Activated CD4-positive, alpha-beta memory T cell treated with anti-CD3 and anti-CD28 coated beads for 36 hours (primary cell): Measurements from ENCODE around the gene POLE4. TPM values are rescaled to one million over a fixed set of nuclear protein-coding genes. Genes with fewer than 3 reads are reported as not detected.

Experiments
- CTCF ChIA-PET: fragments of 350-600 bp; sonication (Branson Sonifier 250); formaldehyde crosslinking; loops from one replicate; lab custom pipeline; 2021; ENCODE audit warnings: antibody characterized with exemption, inconsistent platforms; lab: Charles Lee
- POLR2A ChIA-PET: fragments of 350-600 bp; sonication (Branson Sonifier 250); formaldehyde crosslinking; loops from one replicate; lab custom pipeline; 2021; ENCODE audit warnings: antibody characterized with exemption; lab: Charles Lee
- DNase-seq: peaks from one replicate; pipeline ENCODE4 v3.0.0-alpha.2; 2020
- H3K27ac Mint-ChIP-seq: one replicate; pipeline ENCODE4 v1.8.0; 2021; ENCODE audit warnings: mixed read lengths
- H3K27me3 Mint-ChIP-seq: one replicate; pipeline ENCODE4 v1.8.0; 2021; ENCODE audit warnings: mixed read lengths
- H3K36me3 Mint-ChIP-seq: one replicate; pipeline ENCODE4 v1.8.0; 2021; ENCODE audit warnings: mixed read lengths
- H3K4me1 Mint-ChIP-seq: one replicate; pipeline ENCODE4 v1.8.0; 2021; ENCODE audit warnings: low read depth, mixed read lengths
- H3K4me3 Mint-ChIP-seq: one replicate; pipeline ENCODE4 v1.8.0; 2021; ENCODE audit warnings: mild to moderate bottlenecking, mixed read lengths
- H3K9me3 Mint-ChIP-seq: one replicate; pipeline ENCODE4 v1.8.0; 2021; ENCODE audit warnings: mixed read lengths
- intact Hi-C: fragments of 100-400 bp; cut with micrococcal nuclease; formaldehyde crosslinking; loops from one replicate; pipeline ENCODE4 v1.15.1; 2023
- total RNA-seq, 2 experiments: library from RNA; stranded (reverse); gene quantifications; one replicate each; pipeline ENCODE4 v1.2.3, GENCODE V29; 2021

Gene POLE4, protein sequence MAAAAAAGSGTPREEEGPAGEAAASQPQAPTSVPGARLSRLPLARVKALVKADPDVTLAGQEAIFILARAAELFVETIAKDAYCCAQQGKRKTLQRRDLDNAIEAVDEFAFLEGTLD
- 10 to 100 TPM; 54.6 to 58.0 TPM for total RNA-seq

DNA sequence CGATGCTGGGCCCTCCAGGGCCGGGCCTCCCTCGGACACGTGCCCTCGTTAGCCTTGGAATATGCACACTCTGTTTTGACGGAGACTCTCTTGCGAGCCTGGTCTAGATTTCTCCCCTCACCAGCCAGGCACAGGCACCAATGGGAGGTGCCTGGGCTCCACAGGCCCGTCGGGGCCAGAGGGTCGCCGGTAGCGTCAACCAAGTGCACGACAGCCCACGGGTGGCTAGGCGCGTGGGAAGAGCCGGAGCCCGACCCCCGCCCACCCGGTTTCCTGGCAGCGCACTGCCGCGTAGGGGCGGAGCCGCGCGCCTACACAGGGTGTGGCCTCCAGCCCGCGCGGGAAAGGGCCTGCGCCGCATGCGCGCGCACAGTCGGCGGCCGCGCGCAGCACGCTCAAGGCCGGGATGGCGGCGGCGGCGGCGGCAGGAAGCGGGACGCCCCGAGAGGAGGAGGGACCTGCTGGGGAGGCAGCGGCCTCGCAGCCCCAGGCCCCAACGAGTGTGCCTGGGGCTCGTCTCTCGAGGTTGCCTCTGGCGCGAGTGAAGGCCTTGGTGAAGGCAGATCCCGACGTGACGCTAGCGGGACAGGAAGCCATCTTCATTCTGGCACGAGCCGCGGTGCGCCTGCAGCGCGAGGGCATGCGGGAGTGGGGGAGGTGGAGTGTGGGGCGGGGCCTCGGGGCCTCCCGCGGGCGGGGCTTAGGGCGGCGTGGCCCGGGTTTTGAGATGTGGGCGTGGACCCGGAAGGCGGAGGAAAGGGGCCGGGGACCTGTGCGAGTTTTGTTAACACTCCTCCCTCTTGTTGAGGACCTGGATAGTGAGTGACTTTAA lies at the start of gene POLE4:
TSS of gene POLE4 (plus strand) at position 370 of the 832 bp plus-strand sequence. CDS start at position 407, 37 bp downstream.
- Mint-ChIP-seq H3K9me3 (no peaks in the 10 kb centered on the region), H3K36me3 (peaks cover 35% of the 10 kb centered on the region), H3K27me3 (no peaks in the 10 kb centered on the region), H3K4me3 (peak within 1 kb of the TSS; percentile 79), H3K4me1 (peaks cover 64% of the 10 kb centered on the region), H3K27ac (peak within 1 kb of the TSS; percentile 87)
- intact Hi-C loops, result loop anchor here (2.0 to 10.0 kb wide), 3 partner anchors 124 to 752 kb away; partner anchors contain the start of genes GCFC2, HK2 and MRPL19
- peak; percentile 97 for DNase-seq
- CTCF ChIA-PET, result no interaction called here
- POLR2A ChIA-PET, result no interaction called here

- no peak overlapping the region for H3K4me3 Mint-ChIP-seq
- intact Hi-C loops, result no loop called here
- no peak for DNase-seq
- H3K27ac Mint-ChIP-seq, result no peak overlapping the region
- POLR2A ChIA-PET, result no interaction called here
- no peaks in the 10 kb centered on the region for H3K36me3 Mint-ChIP-seq
- H3K9me3 Mint-ChIP-seq, result no peaks in the 10 kb centered on the region
- H3K4me1 Mint-ChIP-seq, result no peaks in the 10 kb centered on the region
- peaks cover 29% of the 10 kb centered on the region for H3K27me3 Mint-ChIP-seq
- CTCF ChIA-PET, result interaction anchor here (1.5 kb wide), 1 partner anchor 10 kb away, joined by 7 read pairs; no protein-coding TSS in a partner anchor
Measured at GRCh38 chr2:74908748-74909444, 49.5 kb upstream of the POLE4 start.

DNA sequence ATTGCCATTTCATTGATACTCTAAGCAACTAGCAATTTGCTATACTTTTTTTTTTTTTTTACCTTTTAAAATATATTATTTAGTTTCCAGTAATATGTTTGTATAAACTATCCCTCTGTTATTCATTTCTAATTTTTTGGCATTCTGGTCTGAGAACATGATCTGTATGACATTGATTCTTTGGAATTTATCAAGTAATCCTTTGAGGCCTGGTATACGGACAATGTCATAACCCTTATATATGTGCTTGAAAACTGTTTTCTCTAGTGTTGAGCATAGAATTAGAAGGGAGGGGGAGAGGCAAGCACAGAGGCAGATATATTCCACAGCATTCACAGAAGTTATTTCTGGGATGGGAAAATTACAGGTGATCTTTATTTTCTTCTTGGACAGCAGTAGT lies 48.2 kb upstream of the POLE4 start:
- H3K36me3 Mint-ChIP-seq, result no peaks in the 10 kb centered on the region
- no peak overlapping the region for H3K4me3 Mint-ChIP-seq
- POLR2A ChIA-PET, result no interaction called here
- CTCF ChIA-PET, result no interaction called here
- intact Hi-C loops, result loop anchor here (10.0 kb wide), 1 partner anchor 155 kb away; no protein-coding TSS in a partner anchor
- DNase-seq, result no peak
- peaks cover 37% of the 10 kb centered on the region for H3K27me3 Mint-ChIP-seq
- no peaks in the 10 kb centered on the region for H3K9me3 Mint-ChIP-seq
- no peak overlapping the region for H3K27ac Mint-ChIP-seq
- H3K4me1 Mint-ChIP-seq, result no peaks in the 10 kb centered on the region

DNA sequence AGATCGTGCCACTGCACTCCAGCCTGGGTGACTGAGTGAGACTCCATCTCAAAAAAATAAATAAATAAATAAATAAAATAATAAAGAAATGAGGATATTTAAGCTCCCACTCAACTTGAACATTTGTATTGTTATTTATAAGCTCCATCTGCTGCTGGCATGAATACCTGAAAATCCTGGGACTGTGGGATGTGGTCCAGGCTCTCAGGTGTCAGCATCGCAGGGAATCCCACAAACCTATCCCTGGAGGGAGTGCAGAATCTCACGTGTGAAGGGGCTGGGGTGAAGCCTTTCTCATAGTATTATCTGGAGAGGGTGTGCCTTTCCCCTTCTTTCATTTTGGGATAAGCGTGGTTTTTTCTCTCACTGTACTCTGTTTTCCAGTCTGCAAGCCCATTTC lies 47.4 kb upstream of the POLE4 start:
- ChIA-PET CTCF (no interaction called here), POLR2A (no interaction called here)
- H3K4me1 Mint-ChIP-seq, result no peaks in the 10 kb centered on the region
- intact Hi-C loops, result loop anchor here (10.0 kb wide), 1 partner anchor 154 kb away; no protein-coding TSS in a partner anchor
- no peaks in the 10 kb centered on the region for H3K9me3 Mint-ChIP-seq
- no peak overlapping the region for H3K4me3 Mint-ChIP-seq
- H3K27ac Mint-ChIP-seq, result no peak overlapping the region
- DNase-seq, result no peak
- H3K27me3 Mint-ChIP-seq, result peaks cover 39% of the 10 kb centered on the region
- H3K36me3 Mint-ChIP-seq, result no peaks in the 10 kb centered on the region

DNA sequence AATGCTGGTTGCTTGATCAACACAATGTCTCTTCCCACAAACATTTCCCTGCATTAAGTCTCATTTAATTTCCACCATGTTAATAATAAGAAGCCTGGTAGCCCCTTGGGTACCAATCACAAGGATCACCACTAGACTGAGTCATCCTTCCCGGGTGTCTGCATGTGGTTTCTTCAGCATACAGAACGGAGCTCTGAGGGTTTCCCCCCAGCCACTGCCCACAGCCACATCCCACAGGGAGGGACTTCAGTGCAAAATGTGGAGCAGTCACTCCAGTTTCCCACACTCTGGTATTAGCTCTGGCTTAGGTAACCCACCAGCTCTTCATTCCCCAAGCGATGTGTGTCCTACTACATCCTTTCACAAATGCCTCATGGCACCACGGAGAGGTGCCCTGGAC lies 42.7 kb upstream of the POLE4 start:
- ChIA-PET CTCF (interaction anchor here (1.1 kb wide), 1 partner anchor 199 kb away, joined by 3 read pairs; no protein-coding TSS in a partner anchor), POLR2A (no interaction called here)
- H3K27me3 Mint-ChIP-seq, result peaks cover 28% of the 10 kb centered on the region
- no peaks in the 10 kb centered on the region for H3K4me1 Mint-ChIP-seq
- intact Hi-C loops, result loop anchor here (5.0 to 10.0 kb wide), 2 partner anchors 149 to 692 kb away; no protein-coding TSS in a partner anchor
- no peak overlapping the region for H3K4me3 Mint-ChIP-seq
- H3K27ac Mint-ChIP-seq, result no peak overlapping the region
- H3K9me3 Mint-ChIP-seq, result no peaks in the 10 kb centered on the region
- H3K36me3 Mint-ChIP-seq, result no peaks in the 10 kb centered on the region
- DNase-seq, result peak; percentile 60

DNA sequence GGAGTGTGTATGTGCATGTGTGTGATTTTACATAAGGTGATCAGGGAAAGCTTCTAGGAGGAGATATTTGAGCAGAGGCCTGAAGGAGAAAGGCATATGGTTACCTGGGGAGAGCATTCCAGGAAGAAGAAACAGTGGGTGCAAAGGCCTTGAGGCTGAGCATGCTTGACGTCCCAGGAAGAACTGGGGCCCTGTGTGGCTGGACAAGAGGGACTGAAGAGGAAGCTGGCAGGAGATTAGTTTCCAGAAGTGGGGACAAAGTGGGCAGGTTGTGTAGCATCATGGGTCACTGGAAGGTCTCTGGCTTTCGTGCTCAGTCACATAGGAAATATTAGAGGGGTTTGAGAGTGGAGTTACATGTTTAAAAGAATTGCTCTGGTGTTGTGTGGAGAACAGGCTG lies 42.0 kb upstream of the POLE4 start:
- intact Hi-C loops, result loop anchor here (5.0 to 10.0 kb wide), 2 partner anchors 148 to 691 kb away; no protein-coding TSS in a partner anchor
- Mint-ChIP-seq H3K4me3 (no peak overlapping the region), H3K27me3 (peaks cover 25% of the 10 kb centered on the region), H3K36me3 (no peaks in the 10 kb centered on the region), H3K9me3 (no peaks in the 10 kb centered on the region), H3K27ac (no peak overlapping the region), H3K4me1 (no peaks in the 10 kb centered on the region)
- POLR2A ChIA-PET, result no interaction called here
- DNase-seq, result no peak
- CTCF ChIA-PET, result interaction anchor here (1.2 kb wide), 1 partner anchor 485 kb away, joined by 3 read pairs; no protein-coding TSS in a partner anchor

- Mint-ChIP-seq H3K9me3 (no peaks in the 10 kb centered on the region), H3K4me1 (no peaks in the 10 kb centered on the region), H3K36me3 (no peaks in the 10 kb centered on the region), H3K4me3 (no peak overlapping the region), H3K27ac (no peak overlapping the region), H3K27me3 (peaks cover 21% of the 10 kb centered on the region)
- CTCF ChIA-PET, result interaction anchor here (0.6 to 2.8 kb wide), 11 partner anchors 9 to 692 kb away, joined by 3 to 17 read pairs (median 4); no protein-coding TSS in a partner anchor
- POLR2A ChIA-PET, result no interaction called here
- intact Hi-C loops, result loop anchor here (2.0 to 10.0 kb wide), 3 partner anchors 65 to 689 kb away; no protein-coding TSS in a partner anchor
- DNase-seq, result no peak
Measured at GRCh38 chr2:74917702-74918619, 40.5 kb upstream of the POLE4 start.

DNA sequence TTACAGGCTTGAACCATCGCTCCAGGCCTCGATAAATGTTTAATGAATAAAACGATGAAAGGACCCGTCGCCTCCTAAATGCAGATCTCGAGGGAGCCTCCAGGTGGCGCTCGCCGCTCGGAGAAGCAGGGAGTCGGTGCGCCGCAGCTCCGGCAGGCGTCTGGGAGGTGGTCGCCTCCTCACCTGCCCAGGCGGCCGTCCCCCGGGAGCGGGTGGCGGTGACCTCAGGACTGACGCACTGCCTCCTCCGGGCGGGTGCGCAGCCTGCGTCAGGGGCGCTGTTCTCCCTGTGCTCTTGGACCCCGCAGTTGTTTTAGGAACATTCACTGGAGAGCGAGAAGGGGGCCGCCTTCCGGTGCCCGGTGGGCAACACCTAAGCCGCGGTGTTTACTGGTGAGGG lies 38.6 kb upstream of the POLE4 start:
- CTCF ChIA-PET, result interaction anchor here (0.6 to 2.8 kb wide), 18 partner anchors 11 to 709 kb away, joined by 3 to 17 read pairs (median 4); partner anchors contain the start of gene TACR1
- Mint-ChIP-seq H3K27me3 (peaks cover 14% of the 10 kb centered on the region), H3K27ac (no peak overlapping the region), H3K4me3 (no peak overlapping the region), H3K9me3 (no peaks in the 10 kb centered on the region), H3K4me1 (no peaks in the 10 kb centered on the region), H3K36me3 (no peaks in the 10 kb centered on the region)
- intact Hi-C loops, result loop anchor here (1.0 to 10.0 kb wide), 4 partner anchors 63 to 687 kb away; no protein-coding TSS in a partner anchor
- POLR2A ChIA-PET, result interaction anchor here (0.9 kb wide), 1 partner anchor 90 kb away, joined by 3 read pairs; no protein-coding TSS in a partner anchor
- DNase-seq, result peak; percentile 76

GRCh38 chr2:74921236-74921736 lies 37.2 kb upstream of the POLE4 start:
- H3K4me1 Mint-ChIP-seq, result no peaks in the 10 kb centered on the region
- intact Hi-C loops, result no loop called here
- no peak overlapping the region for H3K4me3 Mint-ChIP-seq
- H3K36me3 Mint-ChIP-seq, result no peaks in the 10 kb centered on the region
- DNase-seq, result no peak
- H3K27me3 Mint-ChIP-seq, result peaks cover 9% of the 10 kb centered on the region
- CTCF ChIA-PET, result interaction anchor here (0.6 to 2.8 kb wide), 2 partner anchors 470 to 687 kb away, joined by 3 to 17 read pairs; no protein-coding TSS in a partner anchor
- H3K27ac Mint-ChIP-seq, result no peak overlapping the region
- POLR2A ChIA-PET, result no interaction called here
- no peaks in the 10 kb centered on the region for H3K9me3 Mint-ChIP-seq

DNA sequence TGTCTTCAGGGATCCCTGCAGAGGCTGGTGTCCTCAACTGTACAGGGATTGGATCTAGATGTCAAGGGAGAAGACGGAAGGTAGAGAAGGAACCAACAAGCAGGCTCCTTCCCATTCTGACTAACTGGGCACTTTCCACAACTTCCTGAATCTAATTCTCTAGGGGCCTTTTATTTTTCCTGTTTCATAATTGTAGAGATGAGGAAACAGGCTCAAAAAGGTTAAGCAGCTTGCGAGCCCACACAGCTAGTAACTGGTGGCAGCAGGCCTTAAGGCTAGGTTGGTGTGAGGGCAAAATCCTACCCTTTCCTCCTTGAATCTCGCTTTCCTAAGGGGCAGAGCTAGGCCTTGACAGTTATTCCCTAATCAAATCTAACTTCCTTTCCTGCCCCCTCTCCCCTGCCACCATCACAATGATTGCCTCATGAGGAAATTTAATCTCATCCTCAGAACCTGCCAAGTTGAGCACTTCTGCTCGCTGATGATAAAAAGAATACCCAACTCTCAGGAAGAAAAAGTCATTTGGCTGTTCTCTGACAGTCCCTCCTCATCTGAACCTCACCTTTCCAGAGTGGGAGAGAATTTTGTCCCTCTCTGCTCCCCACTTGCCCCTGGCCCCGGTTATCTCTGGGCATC lies 35.7 kb upstream of the POLE4 start:
- Mint-ChIP-seq H3K4me1 (no peaks in the 10 kb centered on the region), H3K36me3 (no peaks in the 10 kb centered on the region), H3K27ac (no peak overlapping the region), H3K9me3 (no peaks in the 10 kb centered on the region), H3K27me3 (peaks cover 4% of the 10 kb centered on the region), H3K4me3 (no peak overlapping the region)
- intact Hi-C loops, result no loop called here
- ChIA-PET POLR2A (no interaction called here), CTCF (interaction anchor here (0.9 to 1.4 kb wide), 2 partner anchors 146 to 486 kb away, joined by 3 read pairs; no protein-coding TSS in a partner anchor)
- DNase-seq, result no peak
